ENCODE data around the gene ADAMTS5. TPM values are rescaled to one million over a fixed set of nuclear protein-coding genes. Genes with fewer than 3 reads are reported as not detected.

Gene ADAMTS5
- total RNA-seq, 1 experiment from 2014 or later = not detected

GRCh38 chr21:26972192-26972591 is 5.3 kb upstream of the ADAMTS5 start:
- no peaks in the 10 kb centered on the region for H3K27me3 ChIP-seq (ENCODE audit: insufficient read depth, low read depth)
- DNase-seq = no peak
- no peaks in the 10 kb centered on the region for H4K20me1 ChIP-seq (ENCODE audit: insufficient read depth)
- CTCF ChIA-PET = no interaction called here
- no peak overlapping the region for H3K27ac ChIP-seq
- no peaks in the 10 kb centered on the region for H3K9me2 ChIP-seq (ENCODE audit: insufficient read depth)
- no peak overlapping the region for H3K4me2 ChIP-seq
- TF ChIP-seq EZH2 (IDR thresholded peaks at IDR 0.05; ENCODE audit: low read depth) (no peak), CTCF (conservative IDR thresholded peaks at IDR 0.05) (no peak)
- H3K9me3 ChIP-seq (ENCODE audit: insufficient read depth, low read depth) = no peaks in the 10 kb centered on the region
- intact Hi-C loops (cut with micrococcal nuclease; ENCODE audit: unreplicated experiment) = no loop called here
- H3K4me3 ChIP-seq = no peak overlapping the region
- POLR2A ChIA-PET (ENCODE audit: unreplicated experiment) = no interaction called here
- no TSS peak for BruUV-seq (replicated peaks)
- H3K79me2 ChIP-seq (ENCODE audit: low read depth) = no peaks in the 10 kb centered on the region
- H3F3A ChIP-seq (ENCODE audit: insufficient read depth, low read depth) = no peaks in the 10 kb centered on the region
- H3K4me1 ChIP-seq (replicated peaks; ENCODE audit: insufficient read depth) = no peaks in the 10 kb centered on the region
- H3K36me3 ChIP-seq (ENCODE audit: low read depth) = no peaks in the 10 kb centered on the region
- no peak overlapping the region for H2AFZ ChIP-seq

GRCh38 chr21:26969971-26970725 is 3.3 kb upstream of the ADAMTS5 start:
- Histone ChIP-seq H3F3A (ENCODE audit: insufficient read depth, low read depth) (no peaks in the 10 kb centered on the region), H3K4me1 (replicated peaks; ENCODE audit: insufficient read depth) (no peaks in the 10 kb centered on the region), H3K4me2 (no peak overlapping the region), H3K9me3 (ENCODE audit: insufficient read depth, low read depth) (no peaks in the 10 kb centered on the region), H3K9me2 (ENCODE audit: insufficient read depth) (no peaks in the 10 kb centered on the region), H3K79me2 (ENCODE audit: low read depth) (no peaks in the 10 kb centered on the region), H3K4me3 (no peak overlapping the region), H3K27me3 (ENCODE audit: insufficient read depth, low read depth) (no peaks in the 10 kb centered on the region), H3K27ac (no peak overlapping the region), H4K20me1 (ENCODE audit: insufficient read depth) (no peaks in the 10 kb centered on the region), H2AFZ (no peak overlapping the region), H3K36me3 (ENCODE audit: low read depth) (no peaks in the 10 kb centered on the region)
- ChIA-PET POLR2A (ENCODE audit: unreplicated experiment) (no interaction called here), CTCF (no interaction called here)
- no TSS peak for BruUV-seq (replicated peaks)
- no peak for DNase-seq
- no peak for TF ChIP-seq EZH2 (IDR thresholded peaks at IDR 0.05; ENCODE audit: low read depth)
- intact Hi-C loops (cut with micrococcal nuclease; ENCODE audit: unreplicated experiment) = no loop called here

- Histone ChIP-seq H3F3A (ENCODE audit: insufficient read depth, low read depth) (no peaks in the 10 kb centered on the region), H3K4me2 (no peak overlapping the region), H2AFZ (no peak overlapping the region), H3K4me3 (no peak overlapping the region), H3K9me3 (ENCODE audit: insufficient read depth, low read depth) (no peaks in the 10 kb centered on the region), H3K79me2 (ENCODE audit: low read depth) (no peaks in the 10 kb centered on the region), H3K4me1 (replicated peaks; ENCODE audit: insufficient read depth) (no peaks in the 10 kb centered on the region), H4K20me1 (ENCODE audit: insufficient read depth) (no peaks in the 10 kb centered on the region), H3K36me3 (ENCODE audit: low read depth) (no peaks in the 10 kb centered on the region), H3K27me3 (ENCODE audit: insufficient read depth, low read depth) (no peaks in the 10 kb centered on the region), H3K9me2 (ENCODE audit: insufficient read depth) (no peaks in the 10 kb centered on the region), H3K27ac (no peak overlapping the region)
- BruUV-seq (replicated peaks) = no TSS peak
- intact Hi-C loops (cut with micrococcal nuclease; ENCODE audit: unreplicated experiment) = no loop called here
- CTCF ChIA-PET = no interaction called here
- DNase-seq = no peak
- no peak for TF ChIP-seq EZH2 (IDR thresholded peaks at IDR 0.05; ENCODE audit: low read depth)
- no peak for TF ChIP-seq CTCF (conservative IDR thresholded peaks at IDR 0.05)
- POLR2A ChIA-PET (ENCODE audit: unreplicated experiment) = no interaction called here
Observed at GRCh38 chr21:26966649-26967061, 233 bp downstream of the ADAMTS5 start.
